RKO (cell line): Measurements from ENCODE around the gene FNDC8.
"Not testable (repeated sequence)": the region's sequence is repeated elsewhere in the genome, so short reads cannot be mapped to it uniquely, and the experiment has no call there.

Source experiments
- DNase-seq: peaks from one replicate; pipeline ENCODE4 v3.0.0-alpha.2; 2016; ENCODE audit warnings: low spot score

The FNDC8 gene

DNA sequence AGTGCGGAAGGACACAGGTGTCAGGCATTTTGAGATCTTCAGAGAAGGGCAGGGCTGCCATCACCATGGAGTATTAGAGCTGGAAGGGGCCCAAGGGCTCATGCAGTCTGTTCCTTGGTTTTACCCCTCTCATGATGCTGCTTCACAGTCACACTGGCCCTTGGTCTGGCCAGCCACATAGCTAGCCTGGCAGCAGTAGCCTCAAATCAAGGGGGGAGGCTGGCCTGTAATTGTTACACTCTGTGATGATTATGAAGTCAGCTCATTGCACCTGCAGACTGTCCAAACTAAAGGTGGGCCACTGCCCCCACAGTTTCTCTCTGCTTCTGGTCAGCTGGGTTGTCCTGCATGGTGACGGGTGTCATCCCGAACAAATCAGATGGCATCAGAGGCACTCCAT is at the start of gene FNDC8:
TSS of gene FNDC8 (plus strand) at position 301 of the 400 bp plus-strand sequence. CDS start at position 380, 79 bp downstream.
- DNase-seq, result no peak

DNA sequence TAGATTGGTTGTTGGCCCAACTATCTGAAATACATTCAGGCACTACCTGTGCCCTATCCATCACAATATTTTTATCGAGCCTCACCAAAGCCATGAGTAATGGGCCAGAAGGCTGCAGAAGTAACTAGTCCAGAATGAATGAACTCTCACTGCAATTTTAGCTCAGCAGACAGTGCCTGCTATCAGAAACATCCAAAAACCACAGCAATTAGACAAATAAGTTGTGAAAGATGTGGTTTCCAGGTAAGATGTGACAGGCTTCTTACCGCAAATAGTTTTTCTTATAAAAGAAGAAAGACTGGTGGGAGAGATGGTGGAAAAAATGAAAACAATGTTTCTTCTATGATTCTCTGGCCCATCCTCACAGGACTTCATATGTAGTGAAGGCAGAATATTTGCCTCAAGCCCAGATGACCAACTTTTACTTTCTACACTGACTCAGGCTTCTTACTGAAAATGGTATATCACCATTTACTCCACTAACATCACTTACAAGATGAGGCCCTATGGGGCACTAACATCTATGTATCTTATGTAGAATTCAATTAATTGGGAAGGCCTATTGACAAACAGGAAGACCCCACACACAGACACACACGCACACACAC is 48.1 kb upstream of the FNDC8 start:
- DNase-seq, result no peak

DNA sequence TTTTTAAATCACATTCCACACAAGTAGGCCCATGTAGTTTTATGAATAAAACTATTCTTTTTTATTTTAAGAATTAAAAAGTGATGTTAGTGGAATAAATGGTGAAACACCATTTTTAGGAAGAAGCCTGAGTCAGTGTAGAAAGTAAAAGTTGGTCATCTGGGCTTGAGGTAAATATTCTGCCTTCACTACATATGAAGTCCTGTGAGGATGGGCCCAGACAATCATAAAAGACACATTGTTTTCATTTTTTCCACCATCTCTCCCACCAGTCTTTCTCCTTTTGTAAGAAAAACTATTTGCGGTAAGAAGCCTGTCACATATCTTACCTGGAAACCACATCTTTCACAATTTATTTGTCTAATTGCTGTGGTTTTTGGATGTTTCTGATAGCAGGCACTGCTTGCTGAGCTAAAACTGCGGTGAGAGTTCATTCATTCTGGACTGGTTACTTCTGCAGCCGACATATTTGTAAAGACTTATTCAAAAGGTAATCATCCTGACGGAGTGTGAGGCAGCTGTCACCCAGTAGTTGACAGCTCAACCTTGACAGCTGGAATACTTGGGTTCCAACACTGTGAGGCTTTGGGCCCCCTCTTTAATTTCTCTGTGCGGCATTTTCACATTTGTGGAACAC is 47.3 kb upstream of the FNDC8 start:
- DNase-seq, result no peak

DNA sequence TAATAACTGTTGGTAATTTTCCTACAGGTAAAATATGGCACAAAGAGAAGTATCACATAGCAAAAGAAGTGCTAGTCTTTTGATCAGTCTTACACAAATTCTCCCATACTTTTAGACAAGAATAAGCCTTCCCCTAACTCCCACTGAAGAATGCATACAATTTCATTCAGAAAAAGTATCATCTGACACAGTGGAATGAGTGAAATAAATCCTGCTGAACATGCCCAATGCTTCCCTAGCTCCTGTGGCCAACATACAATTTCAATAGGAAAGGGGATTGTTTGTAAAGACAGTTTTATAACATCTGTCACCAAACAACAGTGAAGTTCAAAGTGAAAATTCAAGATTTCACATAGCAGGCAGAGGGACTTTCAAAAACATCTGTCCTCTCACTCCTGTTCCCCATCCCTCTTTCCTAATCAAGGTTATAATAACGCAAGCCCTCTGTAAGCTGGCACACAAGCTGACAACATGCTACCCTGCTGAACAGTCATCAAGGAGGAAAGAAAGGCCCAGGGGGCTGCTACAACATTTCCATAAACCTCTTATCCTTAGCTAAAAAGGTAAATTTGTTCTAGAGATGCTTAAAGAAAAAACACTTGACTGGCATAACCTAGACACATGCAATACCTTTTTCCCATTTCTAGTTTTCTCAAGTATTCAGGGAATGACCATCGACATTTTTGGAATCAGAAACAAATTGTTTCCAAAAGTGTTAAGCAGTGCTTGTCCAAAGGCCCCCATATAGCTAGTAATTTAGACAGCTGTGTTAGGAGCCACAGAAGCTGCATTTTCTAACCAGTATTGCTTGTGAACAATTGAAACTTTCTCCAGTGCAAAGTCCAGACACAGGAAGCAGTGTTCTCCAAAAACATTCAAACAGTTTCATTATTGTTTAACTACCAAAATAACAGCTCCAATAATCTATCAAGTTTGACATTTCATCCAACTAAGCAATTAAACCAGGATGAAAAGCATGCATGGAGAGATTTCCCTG is 46.4 kb upstream of the FNDC8 start:
- DNase-seq, result no peak

DNA sequence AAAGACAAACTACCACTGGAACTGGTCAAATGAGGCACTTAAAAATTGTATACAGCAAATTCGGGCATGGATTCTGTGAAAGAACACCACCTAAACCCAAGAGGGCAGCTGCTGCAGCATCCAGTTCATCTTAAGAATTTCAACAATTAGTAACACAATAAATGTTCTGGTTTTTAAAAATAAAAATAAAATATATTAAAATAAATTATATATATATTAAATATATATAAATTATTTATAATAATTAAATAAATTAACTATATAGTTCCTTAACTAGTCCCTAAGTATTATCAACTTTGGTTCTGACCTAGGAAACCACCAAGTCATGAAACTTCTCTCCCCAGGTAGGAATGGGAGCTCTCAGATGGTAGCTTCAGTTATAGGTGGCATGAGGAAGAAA is 44.5 kb upstream of the FNDC8 start:
- no peak for DNase-seq

DNA sequence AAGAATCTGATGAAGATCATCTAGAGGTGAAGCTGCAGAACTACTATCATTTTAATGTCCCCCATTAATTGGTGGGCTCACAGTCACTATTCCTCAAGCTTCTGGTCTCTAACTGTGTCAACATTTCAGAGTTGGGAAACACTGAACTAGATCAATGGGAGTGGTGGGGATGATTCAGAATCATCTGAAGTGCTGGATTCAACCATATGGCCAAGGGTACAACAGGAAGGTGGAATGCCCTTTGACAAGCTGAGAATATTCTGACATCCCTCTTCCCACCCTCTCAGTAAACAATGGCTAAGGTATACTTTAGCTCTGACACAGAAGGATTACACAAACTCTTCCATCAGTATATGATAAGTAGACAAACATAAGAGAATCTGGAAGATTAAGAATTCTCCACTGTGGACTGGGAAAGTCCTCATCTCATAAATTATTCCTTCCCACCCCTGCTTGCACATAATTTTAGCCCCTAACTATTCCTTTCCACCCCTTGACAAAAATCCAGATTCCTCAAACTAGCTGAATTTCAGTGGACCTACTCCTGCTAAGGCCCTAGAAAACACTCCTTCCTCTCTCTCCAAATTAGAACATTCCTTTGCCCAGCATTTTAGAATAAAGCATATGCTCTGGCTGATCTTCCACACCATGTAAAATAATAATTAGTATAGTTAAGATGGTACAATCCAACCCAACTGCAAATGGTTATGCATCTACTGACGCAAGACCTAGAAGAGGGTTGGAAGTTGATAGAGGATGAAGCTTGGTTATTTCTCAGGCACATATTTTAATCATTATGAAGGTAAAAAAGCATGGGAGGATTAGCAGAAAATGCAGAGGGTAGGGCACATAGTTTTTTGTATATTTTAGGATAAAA is 41.6 kb upstream of the FNDC8 start:
- no peak for DNase-seq

DNA sequence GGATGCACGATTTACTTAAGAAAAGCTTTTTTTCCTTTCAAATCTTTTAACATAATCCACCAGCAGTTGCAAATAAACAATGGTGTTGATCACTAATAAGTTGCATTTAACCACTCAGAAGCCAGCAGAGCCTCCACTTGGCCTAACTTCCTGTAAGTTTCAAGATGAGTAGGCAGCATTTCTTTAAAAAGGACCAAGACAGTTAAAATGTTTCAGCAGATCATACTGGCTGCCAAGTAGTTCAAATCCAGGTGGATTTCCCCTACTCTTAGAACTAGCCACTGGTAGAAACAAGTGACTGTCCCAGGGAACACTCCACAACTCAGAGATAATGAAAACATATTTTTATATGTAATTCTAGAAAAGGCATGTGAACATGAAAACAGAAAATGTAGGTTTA is 40.9 kb upstream of the FNDC8 start:
- no peak for DNase-seq

DNA sequence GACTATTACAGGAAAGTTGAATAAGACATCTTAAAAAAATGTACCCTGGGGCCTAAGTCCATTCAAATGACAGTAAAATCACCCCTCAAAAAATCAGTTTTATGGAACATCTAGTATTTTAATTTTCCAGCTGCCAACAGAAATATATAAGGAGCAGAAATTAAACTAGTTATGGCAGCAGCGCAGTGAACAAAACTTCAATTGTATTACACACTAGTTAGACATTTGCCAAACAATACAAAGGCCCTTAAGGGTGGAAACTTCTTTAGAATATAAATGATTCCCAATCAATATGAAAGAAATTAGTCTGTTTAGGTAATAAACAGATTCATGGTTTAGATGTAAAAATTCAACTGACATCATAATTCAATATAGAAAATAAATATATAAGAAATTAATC is 39.8 kb upstream of the FNDC8 start:
- DNase-seq, result no peak

DNA sequence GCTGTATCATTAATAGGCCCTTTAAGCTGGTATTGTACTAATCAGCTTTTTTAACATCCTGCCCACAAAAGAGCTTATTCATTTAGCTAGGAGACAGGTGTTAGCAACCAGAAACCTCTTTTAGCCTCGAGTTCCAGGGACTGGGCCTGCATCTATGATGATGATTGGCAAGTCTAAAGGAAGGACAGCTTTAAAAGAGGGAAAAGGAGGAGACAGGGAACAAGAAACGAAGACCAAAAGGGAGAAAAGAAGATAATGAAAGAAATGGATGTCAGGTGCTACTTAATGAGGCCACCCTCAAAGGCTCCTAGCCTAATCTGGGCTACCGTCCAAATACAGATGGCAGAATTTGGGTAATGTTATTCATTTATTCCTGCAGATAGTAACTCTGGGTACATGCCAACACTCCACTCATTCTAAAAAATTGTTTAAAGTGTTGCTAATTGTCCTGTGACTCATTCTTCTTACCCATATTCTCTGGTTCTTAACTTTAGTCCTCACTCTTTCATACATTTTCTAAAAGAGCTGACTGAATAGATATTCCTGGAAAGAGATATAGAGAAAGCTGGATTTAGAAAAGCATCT is 39.2 kb upstream of the FNDC8 start:
- DNase-seq, result peak; percentile 92

DNA sequence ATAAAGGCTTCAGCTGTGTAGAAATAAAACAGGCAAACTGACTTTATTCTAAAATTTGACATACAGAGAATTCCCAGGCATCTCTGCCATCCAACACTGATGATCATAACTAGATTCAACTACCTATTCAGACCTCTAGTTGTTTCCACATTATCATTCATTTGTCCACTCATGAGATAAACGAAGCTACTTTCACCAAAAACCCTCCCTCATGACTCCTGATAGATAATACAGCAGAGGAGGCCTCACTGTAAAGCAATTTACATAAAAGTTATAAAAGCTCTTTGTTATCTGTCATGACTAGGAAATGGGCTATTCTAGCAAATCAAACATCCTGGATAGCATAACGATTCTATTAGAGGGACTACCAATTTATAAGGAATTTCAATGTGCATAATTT is 38.3 kb upstream of the FNDC8 start:
- DNase-seq, result no peak

DNA sequence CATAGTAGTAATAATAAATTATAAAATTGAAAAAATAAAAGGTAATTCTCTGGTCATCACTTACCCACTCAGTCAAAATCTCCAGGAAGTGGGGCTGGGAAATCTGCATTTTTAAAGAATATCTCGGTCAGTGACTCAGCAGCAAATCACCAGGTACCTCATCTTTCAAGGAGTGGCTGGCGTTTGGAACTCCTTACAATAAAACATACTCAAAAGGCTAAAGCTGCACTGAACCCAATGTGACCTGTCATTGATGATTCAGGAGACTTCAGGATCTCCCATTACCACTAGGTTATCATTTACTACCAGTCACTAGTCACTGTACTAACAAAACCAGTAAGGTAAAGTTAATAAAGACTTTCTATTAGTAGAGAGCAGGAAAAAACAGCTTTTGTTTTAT is 36.4 kb upstream of the FNDC8 start:
- peak; percentile 93 for DNase-seq

DNA sequence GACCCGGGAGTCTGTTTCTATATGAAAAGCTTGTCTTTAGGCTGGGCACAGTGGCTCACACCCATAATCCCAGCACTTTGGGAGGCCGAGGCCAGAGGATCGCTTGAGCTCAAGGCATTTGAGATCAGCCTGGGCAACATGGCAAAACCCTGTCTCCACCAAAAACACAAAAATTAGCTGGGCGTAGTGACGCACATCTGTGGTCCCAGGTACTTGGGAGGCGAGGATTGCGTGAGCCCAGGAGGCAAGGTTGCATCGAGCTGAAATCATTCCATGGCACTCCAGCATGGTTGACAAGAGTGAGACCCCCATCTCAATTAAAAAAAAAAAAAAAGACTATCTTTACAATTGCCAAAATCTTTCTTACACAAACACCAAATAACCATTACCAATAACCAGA is 35.3 kb upstream of the FNDC8 start:
- no peak for DNase-seq

DNA sequence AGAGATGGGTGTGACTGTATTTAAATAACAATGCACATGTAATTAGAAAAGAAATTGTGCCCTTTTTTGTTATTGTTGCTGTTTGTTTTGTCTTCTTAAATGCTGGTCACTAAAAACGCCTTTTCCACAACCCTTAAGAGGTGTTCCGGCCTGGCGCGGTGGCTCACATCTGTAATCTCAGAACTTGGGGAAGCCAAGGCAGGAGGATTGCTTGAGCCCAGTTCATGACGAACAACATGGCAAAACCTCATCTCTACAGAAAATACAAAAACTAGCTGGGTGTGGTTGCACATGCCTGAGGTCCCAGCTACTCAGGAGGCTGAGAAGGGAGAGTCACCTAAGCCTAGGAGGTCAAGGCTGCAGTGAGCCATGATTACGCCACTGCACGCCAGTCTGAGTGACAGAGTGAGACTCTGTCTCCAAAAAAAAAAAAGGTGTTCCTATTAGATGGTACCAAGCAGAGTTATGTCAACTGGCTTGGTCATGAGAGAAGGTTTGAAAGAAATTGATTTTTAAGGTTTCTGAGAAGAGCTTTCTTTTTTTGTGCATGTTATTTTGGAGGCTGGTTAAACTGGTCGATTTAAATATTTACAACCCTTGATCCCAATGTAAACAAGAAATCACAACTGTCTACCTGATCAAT is 34.4 kb upstream of the FNDC8 start:
- peak; percentile 47 for DNase-seq

DNA sequence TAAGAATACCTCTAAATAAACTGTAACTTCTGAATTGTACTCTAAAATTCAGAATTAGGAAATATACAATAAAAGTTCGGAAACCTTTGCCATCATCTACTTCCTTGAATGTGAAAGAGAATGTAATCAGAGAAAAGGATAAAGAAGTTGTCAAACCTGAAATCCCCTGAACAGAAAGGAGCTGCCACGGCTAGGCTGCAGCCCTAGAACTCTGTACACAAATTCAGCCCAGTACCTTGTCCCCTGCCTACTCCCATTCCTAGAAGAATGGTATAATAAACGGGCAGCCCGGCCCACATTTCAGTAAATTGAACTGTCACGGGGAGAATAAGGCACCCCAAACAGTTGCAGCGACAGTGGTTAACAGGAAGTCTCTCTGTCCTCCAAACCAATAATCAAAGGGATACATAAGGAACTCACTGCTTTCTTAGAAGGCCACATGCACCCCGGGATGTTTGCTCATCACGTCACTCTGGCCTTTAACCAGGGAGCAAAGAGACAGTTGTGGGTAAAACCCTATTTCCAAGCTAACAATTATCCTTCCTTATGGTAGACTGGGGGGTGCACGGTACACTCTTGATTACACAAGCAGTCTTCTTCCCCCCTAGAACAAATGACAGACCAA is 33.6 kb upstream of the FNDC8 start:
- DNase-seq, result peak; percentile 63

DNA sequence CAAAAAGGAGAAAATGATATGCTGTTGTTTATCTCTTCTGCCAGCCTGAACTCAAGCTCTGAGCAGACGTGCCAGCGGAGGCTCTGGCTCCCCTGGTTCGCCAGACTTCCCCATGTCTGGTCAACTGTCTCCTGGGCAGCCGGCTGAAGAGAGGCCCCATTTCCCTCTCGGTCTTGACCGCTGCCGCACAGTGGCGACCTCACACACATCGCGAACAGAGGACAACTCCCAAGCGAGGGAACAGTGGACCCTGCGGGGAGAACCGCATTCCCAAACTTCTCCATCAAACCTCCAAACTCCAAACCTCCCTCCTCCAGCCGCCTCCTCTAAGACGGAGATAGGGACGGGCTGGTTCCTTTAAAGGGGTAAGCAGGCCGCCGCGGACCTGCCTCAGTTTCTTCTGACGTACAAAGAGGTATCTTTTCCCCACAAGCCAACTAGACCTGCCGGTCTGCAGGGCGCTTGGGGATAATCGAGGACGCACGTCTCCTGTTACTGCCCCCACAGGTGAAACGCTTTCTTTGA is 33.0 kb upstream of the FNDC8 start:
- peak; percentile 66 for DNase-seq

DNA sequence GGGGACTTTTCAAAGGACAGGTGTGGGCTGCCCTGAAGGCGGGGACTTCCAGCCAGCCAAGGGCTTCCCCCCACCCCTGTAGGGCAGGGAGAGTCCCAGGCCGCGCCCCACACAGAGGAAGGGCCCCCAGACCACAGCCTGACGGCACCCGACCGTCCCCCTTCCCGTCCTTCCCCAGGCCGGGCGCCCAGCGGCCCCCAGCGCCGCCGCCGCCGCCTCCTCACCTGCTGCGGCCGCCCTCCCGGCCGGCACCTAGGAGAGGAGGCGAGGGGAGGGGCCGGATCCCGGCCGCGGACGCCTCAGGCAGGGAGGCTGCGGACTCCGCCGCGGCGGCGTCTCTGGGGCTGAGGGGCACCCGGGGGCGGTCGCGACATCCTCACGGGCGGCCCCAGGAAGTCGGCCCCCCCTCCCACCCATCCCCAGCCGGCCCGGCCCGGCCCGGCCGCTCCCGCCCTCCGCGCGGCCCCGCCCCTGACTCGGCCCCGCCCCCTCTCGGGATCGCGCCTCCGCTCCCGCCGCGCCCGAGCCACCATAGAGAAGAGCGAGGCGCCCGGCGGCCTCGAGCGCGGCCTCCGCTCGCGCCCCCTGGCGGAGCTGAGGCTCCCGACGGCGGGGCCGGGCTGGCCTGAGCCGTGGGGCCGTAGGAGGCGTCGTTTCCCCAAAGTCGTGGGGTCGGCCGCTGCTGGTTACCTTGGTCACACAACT is 32.4 kb upstream of the FNDC8 start:
- DNase-seq, result peak; percentile 78

DNA sequence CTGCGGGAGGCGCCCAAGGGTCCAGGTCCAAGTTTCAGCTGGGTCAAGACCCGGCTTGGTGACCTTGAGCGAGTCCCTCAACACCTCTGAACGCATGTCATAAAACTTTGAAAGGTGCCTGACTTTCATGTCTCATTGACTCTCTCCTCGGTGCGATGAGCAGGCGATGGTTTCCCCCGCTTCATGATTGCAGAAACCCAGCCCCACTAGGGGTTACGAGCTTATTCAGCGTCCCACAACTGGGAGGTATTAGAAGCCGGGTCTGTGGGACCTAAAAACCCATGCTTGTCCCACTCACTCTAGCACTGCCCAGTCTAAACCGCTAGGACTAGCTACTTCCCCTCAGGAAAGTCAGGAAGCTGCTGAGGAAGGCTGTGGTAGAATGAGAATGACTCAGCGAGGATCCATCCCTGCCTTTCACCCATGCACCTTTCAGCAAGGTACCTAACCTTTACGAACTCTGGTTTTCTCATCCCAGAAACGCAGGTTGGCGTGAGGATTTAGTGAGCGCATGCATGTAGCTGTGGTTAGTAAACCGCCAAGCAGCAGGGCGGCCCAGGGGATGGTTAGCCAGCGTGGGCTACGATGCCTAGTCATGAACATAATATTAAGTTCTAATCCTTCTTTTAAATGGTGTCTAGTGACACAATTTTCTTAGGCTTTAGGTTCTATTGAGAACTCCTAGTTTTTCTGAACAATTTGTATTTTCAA is 31.7 kb upstream of the FNDC8 start:
- DNase-seq, result no peak

DNA sequence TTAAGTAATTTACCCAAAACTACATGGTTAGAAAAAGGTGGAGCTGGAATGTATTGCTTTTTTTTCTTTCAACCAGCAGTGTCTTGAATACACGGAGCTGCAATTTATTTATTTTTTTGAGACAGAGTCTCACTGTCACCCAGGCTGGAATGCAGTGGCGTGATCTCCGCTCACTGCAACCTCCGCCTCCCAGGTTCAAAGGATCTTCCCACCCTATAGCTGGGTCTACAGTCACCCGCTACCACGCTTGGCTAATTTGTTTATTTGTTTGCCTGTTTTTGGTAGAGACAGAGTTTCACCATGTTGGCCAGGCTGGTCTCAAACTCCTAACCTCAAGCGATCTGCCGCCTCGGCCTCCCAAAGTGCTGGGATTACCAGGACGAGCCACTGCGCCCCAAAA is 30.7 kb upstream of the FNDC8 start:
- DNase-seq, result not testable (repeated sequence)

DNA sequence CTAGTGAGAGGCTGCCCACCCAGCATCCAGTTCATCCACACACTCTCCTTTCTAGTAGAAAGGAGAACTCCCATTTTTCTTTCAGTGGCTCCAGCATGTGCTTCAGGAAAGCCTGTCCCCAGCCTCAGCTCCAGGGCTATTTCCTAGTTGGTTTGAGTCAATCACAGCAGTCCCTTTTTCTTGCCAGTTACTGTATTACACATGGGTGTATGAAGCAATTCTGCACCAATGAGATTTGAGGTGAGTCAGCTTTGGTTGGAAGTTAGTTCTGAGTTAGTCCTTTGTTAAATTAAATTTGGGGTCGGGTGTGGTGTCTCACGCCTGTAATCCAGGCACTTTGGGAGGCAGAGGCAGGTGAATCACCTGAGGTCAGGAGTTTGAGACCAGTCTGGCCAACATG is 26.5 kb upstream of the FNDC8 start:
- peak; percentile 91 for DNase-seq
